Smooth muscle cell (in vitro differentiated cells): ENCODE data around the gene ZNF536. TPM values are rescaled to one million over a fixed set of nuclear protein-coding genes. Genes with fewer than 3 reads are reported as not detected.

Experiments
- DNase-seq: peaks from one replicate; lab custom pipeline; 2025; ENCODE audit not compliant: unreplicated experiment; lab: John Stamatoyannopoulos, UW
- H2AFZ ChIP-seq: fragments of 200-600 bp; sonication (generic); 2 replicates; pipeline ENCODE4 v1.6.0; 2016; ENCODE audit warnings: antibody characterized with exemption, low read depth, mild to moderate bottlenecking
- H3F3A ChIP-seq: fragments of 200-600 bp; sonication (generic); 2 replicates; pipeline ENCODE4 v1.6.0; 2017; ENCODE audit warnings: antibody characterized with exemption, low read depth
- H3K27ac ChIP-seq: fragments of 200-600 bp; sonication (generic); 2 replicates; pipeline ENCODE4 v1.5.1; 2016; ENCODE audit warnings: low read depth, mild to moderate bottlenecking
- H3K27me3 ChIP-seq: fragments of 200-600 bp; sonication (generic); 2 replicates; pipeline ENCODE4 v1.6.1; 2016; ENCODE audit warnings: low read depth, mild to moderate bottlenecking
- H3K36me3 ChIP-seq: fragments of 200-600 bp; sonication (generic); 2 replicates; pipeline ENCODE4 v1.5.1; 2016; ENCODE audit warnings: low read depth
- H3K4me1 ChIP-seq: fragments of 200-600 bp; sonication (generic); 2 replicates; pipeline ENCODE4 v1.5.1; 2016; ENCODE audit warnings: low read depth
- H3K4me2 ChIP-seq: fragments of 200-600 bp; sonication (generic); 2 replicates; pipeline ENCODE4 v1.6.0; 2016; ENCODE audit warnings: mild to moderate bottlenecking
- H3K4me3 ChIP-seq: fragments of 200-600 bp; sonication (generic); 2 replicates; pipeline ENCODE4 v1.5.1; 2016; ENCODE audit warnings: mild to moderate bottlenecking
- H3K79me2 ChIP-seq: fragments of 200-600 bp; sonication (generic); 2 replicates; pipeline ENCODE4 v1.6.0; 2016; ENCODE audit warnings: low read depth, mild to moderate bottlenecking
- H3K9ac ChIP-seq: fragments of 200-600 bp; sonication (generic); 2 replicates; pipeline ENCODE4 v1.6.0; 2016; ENCODE audit warnings: low read depth
- H3K9me3 ChIP-seq: fragments of 200-600 bp; sonication (generic); replicated peaks from 2 replicates; pipeline ENCODE4 v1.5.1; 2016; ENCODE audit warnings: low read depth
- H4K20me1 ChIP-seq: fragments of 200-600 bp; sonication (generic); 2 replicates; pipeline ENCODE4 v1.6.0; 2016; ENCODE audit warnings: low read depth
- WGBS: methylation state at CpG from one replicate; pipeline ENCODE4 v1.1.7; 2016; ENCODE audit warnings: low lambda C conversion rate; 5-methylcytosine and 5-hydroxymethylcytosine counted together
- polyA plus RNA-seq: library from polyadenylated mRNA; unstranded; fragments of >200 nt; fragmentation: Nextera tagmentation; extraction: Ambion mirVana; gene quantifications from 2 replicates; pipeline ENCODE4 v1.2.1, GENCODE V29; 2016
- total RNA-seq: library from RNA; depleted of rRNA; stranded (reverse); fragments of >200 nt; gene quantifications from 2 replicates; pipeline ENCODE4 v1.2.3, GENCODE V29; 2014
- TF ChIP-seq, protein P1 (sequence below): fragments of 200-600 bp; sonication (generic); IDR thresholded peaks from 2 replicates; pipeline ENCODE4 v1.5.1; 2017; ENCODE audit warnings: borderline replicate concordance, mild to moderate bottlenecking, antibody characterized with exemption; ENCODE audit not compliant: insufficient read depth, poor library complexity, severe bottlenecking

The ZNF536 gene
- total and polyA plus RNA-seq, 2 experiments from 2014 or later = not detected

DNA sequence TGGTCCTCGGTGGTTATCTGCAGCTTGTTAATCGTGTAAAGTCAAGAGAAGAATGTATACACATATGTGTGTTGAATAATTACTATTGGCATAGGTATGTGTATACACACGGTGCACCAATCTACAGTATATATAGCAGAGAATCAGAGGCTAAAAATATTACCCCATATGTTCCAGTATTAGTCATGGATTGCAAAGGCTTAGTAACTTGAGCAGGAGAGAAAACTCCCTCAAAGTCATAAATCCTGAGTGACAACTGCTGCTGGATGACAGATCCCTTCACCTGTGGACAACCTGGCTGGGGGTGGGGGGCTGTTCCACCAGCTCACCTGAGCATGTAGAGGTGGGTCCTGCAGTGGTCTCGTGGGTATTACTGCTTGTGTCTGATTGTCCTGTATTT is 185.0 kb downstream of the ZNF536 start:
- Histone ChIP-seq H2AFZ (no peak overlapping the region), H3K4me3 (no peak overlapping the region), H3F3A (no peaks in the 10 kb centered on the region), H3K9ac (no peak overlapping the region), H3K4me2 (no peak overlapping the region), H4K20me1 (no peaks in the 10 kb centered on the region), H3K9me3 (no peaks in the 10 kb centered on the region), H3K4me1 (no peaks in the 10 kb centered on the region), H3K36me3 (no peaks in the 10 kb centered on the region), H3K27ac (no peak overlapping the region), H3K79me2 (no peaks in the 10 kb centered on the region), H3K27me3 (no peaks in the 10 kb centered on the region)
- WGBS = 61% methylated on average over 4 of the region's 4 CpGs
- TF ChIP-seq, protein P1, sequence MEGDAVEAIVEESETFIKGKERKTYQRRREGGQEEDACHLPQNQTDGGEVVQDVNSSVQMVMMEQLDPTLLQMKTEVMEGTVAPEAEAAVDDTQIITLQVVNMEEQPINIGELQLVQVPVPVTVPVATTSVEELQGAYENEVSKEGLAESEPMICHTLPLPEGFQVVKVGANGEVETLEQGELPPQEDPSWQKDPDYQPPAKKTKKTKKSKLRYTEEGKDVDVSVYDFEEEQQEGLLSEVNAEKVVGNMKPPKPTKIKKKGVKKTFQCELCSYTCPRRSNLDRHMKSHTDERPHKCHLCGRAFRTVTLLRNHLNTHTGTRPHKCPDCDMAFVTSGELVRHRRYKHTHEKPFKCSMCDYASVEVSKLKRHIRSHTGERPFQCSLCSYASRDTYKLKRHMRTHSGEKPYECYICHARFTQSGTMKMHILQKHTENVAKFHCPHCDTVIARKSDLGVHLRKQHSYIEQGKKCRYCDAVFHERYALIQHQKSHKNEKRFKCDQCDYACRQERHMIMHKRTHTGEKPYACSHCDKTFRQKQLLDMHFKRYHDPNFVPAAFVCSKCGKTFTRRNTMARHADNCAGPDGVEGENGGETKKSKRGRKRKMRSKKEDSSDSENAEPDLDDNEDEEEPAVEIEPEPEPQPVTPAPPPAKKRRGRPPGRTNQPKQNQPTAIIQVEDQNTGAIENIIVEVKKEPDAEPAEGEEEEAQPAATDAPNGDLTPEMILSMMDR = no peak
- DNase-seq = no peak

DNA sequence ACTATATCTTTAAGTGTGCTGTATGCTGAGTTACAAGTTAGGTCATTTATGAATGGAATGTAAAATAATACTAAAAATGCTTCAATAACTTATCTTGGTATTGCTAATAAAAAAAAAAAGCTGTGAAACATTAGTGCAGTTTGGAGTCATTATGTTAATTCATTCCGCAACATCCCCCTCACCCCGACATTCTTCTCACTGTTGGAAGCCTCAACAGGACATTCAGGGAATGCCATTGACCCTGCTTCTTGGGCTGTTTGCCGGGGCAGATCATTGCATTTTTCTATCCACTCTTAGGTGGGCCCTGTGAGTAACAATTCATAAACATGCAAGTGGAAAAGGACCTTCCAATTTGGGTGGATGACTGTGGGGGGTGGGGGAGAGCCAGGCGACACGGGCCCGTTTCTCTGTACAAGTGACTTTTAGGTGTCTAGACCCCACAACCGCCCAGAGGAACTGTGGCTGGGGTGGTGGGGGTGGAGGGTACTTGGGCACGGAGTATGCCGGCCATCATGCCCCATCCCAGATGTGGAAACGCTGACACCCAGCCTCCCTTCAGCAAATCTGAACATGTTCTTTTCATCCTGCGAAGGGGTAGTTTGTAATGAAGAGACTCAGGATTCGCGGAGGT is 185.9 kb downstream of the ZNF536 start:
- Histone ChIP-seq H3K79me2 (no peaks in the 10 kb centered on the region), H3K27me3 (no peaks in the 10 kb centered on the region), H3K9me3 (no peaks in the 10 kb centered on the region), H3K27ac (no peak overlapping the region), H2AFZ (no peak overlapping the region), H3K36me3 (no peaks in the 10 kb centered on the region), H3K4me1 (no peaks in the 10 kb centered on the region), H3K4me3 (no peak overlapping the region), H3F3A (no peaks in the 10 kb centered on the region), H3K4me2 (no peak overlapping the region), H3K9ac (no peak overlapping the region), H4K20me1 (no peaks in the 10 kb centered on the region)
- WGBS = 67% methylated on average over 13 of the region's 13 CpGs
- TF ChIP-seq, protein P1 = no peak
- no peak for DNase-seq

DNA sequence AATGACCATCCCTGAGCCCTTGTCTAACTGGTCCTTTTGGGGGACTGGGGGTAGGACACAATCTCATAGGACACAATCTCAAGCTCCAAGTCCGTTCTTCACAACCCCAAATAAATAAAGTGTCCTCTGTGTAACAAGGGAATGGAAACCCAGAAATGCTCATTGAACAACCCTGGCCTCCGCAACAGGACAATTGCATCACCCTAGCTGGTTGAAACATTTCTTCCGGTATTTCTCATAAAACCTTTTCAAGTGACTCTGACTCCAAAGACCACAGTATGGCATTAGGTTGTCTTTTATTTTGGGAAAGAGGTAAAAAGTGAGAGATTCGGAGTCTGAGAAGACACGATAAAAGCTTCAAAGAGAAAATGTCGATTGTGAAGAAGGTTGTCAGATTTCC is 186.6 kb downstream of the ZNF536 start:
- no peak overlapping the region for H2AFZ ChIP-seq
- no peaks in the 10 kb centered on the region for H3K36me3 ChIP-seq
- 85% methylated on average over 6 of the region's 6 CpGs for WGBS
- H3K27ac ChIP-seq = no peak overlapping the region
- no peaks in the 10 kb centered on the region for H3K79me2 ChIP-seq
- H3K9me3 ChIP-seq = no peaks in the 10 kb centered on the region
- no peaks in the 10 kb centered on the region for H3K4me1 ChIP-seq
- no peak overlapping the region for H3K9ac ChIP-seq
- no peak overlapping the region for H3K4me3 ChIP-seq
- no peaks in the 10 kb centered on the region for H3K27me3 ChIP-seq
- no peaks in the 10 kb centered on the region for H3F3A ChIP-seq
- no peak overlapping the region for H3K4me2 ChIP-seq
- no peak for DNase-seq
- H4K20me1 ChIP-seq = no peaks in the 10 kb centered on the region
- TF ChIP-seq, protein P1 = no peak

DNA sequence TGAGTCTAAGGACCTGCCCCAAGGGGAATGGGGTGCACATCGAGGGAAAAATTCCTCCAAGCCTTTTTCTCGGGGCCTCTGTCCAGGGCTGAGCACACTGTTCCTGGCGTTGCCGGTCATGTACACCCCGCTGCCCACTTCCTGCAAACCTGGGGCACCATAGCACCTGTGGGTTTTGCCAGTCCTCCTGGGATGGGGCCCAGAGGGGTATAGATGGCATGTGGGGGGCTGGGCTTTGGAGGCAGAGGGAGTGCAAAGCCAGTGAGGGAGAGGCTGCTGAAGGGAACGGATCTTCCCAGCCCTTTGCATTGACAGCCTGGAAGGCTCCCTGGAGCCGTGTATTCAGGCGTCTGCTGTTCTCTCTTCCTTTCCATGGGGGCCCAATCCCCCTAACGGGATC is 187.3 kb downstream of the ZNF536 start:
- 86% methylated on average over 9 of the region's 9 CpGs for WGBS
- no peaks in the 10 kb centered on the region for H3F3A ChIP-seq

More for the DNA sequence above, 187.3 kb downstream of the ZNF536 start:
- Histone ChIP-seq H3K36me3 (no peaks in the 10 kb centered on the region), H3K27me3 (no peaks in the 10 kb centered on the region), H4K20me1 (no peaks in the 10 kb centered on the region), H3K4me1 (no peaks in the 10 kb centered on the region), H2AFZ (no peak overlapping the region), H3K9ac (no peak overlapping the region), H3K4me3 (no peak overlapping the region), H3K9me3 (no peaks in the 10 kb centered on the region), H3K27ac (no peak overlapping the region), H3K79me2 (no peaks in the 10 kb centered on the region), H3K4me2 (no peak overlapping the region)
- no peak for DNase-seq
- TF ChIP-seq, protein P1 = no peak
